Upper lobe of left lung (tissue), 4 donors: ENCODE measurements around the gene UBE4B.

Source experiments
- POLR2AphosphoS5 ChIP-seq, 2 donors: sonication (generic); formaldehyde crosslinking; IDR thresholded peaks; one replicate each; pipeline ENCODE4 v1.5.1; 2017; ENCODE audit warnings: antibody characterized with exemption in 2 of 2
- TF ChIP-seq, protein P1 (sequence below), 6 experiments: fragments of 450-650 bp in 4 of 6; fragments of 200-600 bp in 2 of 6; sonication (generic) in 2 of 6; IDR thresholded peaks; one replicate each; pipeline ENCODE4 v1.5.1; 2016 to 2019; ENCODE audit warnings: antibody characterized with exemption in 6 of 6

- TF ChIP-seq, protein P1, sequence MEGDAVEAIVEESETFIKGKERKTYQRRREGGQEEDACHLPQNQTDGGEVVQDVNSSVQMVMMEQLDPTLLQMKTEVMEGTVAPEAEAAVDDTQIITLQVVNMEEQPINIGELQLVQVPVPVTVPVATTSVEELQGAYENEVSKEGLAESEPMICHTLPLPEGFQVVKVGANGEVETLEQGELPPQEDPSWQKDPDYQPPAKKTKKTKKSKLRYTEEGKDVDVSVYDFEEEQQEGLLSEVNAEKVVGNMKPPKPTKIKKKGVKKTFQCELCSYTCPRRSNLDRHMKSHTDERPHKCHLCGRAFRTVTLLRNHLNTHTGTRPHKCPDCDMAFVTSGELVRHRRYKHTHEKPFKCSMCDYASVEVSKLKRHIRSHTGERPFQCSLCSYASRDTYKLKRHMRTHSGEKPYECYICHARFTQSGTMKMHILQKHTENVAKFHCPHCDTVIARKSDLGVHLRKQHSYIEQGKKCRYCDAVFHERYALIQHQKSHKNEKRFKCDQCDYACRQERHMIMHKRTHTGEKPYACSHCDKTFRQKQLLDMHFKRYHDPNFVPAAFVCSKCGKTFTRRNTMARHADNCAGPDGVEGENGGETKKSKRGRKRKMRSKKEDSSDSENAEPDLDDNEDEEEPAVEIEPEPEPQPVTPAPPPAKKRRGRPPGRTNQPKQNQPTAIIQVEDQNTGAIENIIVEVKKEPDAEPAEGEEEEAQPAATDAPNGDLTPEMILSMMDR (IDR thresholded peaks at IDR 0.05) = no peak
- TF ChIP-seq POLR2AphosphoS5 (IDR thresholded peaks at IDR 0.05) = no peak
These were observed 51.3 kb downstream of the UBE4B start for GRCh38 chr1:10084045-10084444.
